ENCODE results near the gene SKI. TPM values are rescaled to one million over a fixed set of nuclear protein-coding genes. Genes with fewer than 3 reads are reported as not detected.

The SKI gene
- total RNA-seq, 2 donors from 2014 or later: 31.0 to 36.1 TPM

DNA sequence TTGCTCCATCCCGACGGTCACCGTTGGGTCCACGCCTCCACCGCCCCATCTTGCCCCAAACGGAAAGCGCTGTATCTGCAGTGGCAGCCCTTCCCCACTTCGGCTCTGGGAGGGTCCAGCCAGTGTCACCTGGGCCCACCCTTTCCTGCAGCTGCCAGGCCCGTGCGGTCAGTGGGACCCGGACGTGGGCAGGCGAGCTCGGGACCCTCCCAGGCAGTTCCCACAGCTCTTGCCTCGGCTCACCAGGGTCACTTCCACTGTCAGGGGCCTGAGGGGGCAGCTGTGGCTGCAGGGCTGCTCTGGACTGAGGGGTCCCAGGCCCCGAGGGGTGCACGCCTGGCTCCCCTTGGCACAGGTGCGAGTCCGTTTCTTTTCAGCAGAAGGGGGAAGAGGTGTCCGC is 80.7 kb downstream of the SKI start:
- DNase-seq: no peak
- Histone ChIP-seq H3K27me3 (no peaks in the 10 kb centered on the region), H3K4me1 (peaks cover 7% of the 10 kb centered on the region), H3K9ac (ENCODE audit: low read depth in 2 of 2, low read length in 2 of 2) (no peak overlapping the region), H3K36me3 (peaks cover 5% of the 10 kb centered on the region), H3K9me3 (no peaks in the 10 kb centered on the region), H3K4me3 (no peak overlapping the region), H3K27ac (no peak overlapping the region)
- TF ChIP-seq, protein P1, sequence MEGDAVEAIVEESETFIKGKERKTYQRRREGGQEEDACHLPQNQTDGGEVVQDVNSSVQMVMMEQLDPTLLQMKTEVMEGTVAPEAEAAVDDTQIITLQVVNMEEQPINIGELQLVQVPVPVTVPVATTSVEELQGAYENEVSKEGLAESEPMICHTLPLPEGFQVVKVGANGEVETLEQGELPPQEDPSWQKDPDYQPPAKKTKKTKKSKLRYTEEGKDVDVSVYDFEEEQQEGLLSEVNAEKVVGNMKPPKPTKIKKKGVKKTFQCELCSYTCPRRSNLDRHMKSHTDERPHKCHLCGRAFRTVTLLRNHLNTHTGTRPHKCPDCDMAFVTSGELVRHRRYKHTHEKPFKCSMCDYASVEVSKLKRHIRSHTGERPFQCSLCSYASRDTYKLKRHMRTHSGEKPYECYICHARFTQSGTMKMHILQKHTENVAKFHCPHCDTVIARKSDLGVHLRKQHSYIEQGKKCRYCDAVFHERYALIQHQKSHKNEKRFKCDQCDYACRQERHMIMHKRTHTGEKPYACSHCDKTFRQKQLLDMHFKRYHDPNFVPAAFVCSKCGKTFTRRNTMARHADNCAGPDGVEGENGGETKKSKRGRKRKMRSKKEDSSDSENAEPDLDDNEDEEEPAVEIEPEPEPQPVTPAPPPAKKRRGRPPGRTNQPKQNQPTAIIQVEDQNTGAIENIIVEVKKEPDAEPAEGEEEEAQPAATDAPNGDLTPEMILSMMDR (IDR thresholded peaks at IDR 0.05): no peak
- intact Hi-C loops (cut with DNase I): no loop called here

DNA sequence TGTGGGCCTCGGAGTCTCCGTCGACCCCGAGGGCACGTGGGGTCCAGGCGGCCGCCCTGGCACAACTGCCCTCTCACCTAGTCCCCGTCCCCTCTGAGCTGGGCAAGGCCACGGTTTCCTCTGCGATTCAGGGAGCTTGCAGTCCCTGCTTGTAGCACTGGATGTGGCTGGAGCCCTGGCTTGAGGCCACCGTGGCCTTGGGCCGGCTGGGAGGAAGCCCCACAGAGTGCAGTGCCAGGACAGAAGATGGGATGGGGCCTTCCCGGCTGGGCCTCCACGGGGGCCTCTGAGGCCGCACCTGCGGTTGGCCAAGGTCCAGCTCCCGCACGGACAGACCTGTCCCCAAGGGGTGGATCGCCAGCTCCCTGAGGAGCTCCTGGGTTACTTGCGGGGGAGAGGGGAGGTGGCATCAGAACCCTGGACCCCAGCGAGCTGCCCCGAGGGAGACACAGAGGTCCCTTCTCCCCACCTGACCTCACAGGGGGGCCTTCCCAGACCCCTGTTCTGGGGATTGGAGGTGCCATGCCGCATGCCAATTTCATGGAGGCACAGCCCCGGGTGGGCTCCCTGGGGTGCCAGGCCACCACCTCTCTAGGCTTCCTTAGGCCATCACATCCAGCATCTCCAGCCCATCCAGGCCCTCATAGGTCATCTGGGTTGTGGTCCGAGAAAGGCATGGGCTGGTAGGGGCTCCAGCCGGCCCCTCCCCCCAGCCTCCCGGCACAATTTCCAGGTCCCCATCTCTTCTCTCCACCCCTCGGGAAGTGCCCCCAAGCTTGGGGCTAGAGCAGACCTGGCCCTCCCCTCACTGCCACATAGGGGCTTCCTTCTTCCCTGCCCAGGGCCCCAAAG is 82.4 kb downstream of the SKI start:
- H3K27me3 ChIP-seq: peaks cover 4% of the 10 kb centered on the region
- intact Hi-C loops (cut with DNase I): no loop called here
- no peak overlapping the region for H3K27ac ChIP-seq
- no peaks in the 10 kb centered on the region for H3K9me3 ChIP-seq
- H3K4me1 ChIP-seq: peaks cover 7% of the 10 kb centered on the region
- H3K9ac ChIP-seq (ENCODE audit: low read depth in 2 of 2, low read length in 2 of 2): peak overlapping the region in 1 of 2 donors; percentile 43
- DNase-seq: no peak
- TF ChIP-seq, protein P1 (IDR thresholded peaks at IDR 0.05): no peak
- peaks cover 5% of the 10 kb centered on the region for H3K36me3 ChIP-seq
- H3K4me3 ChIP-seq: no peak overlapping the region

DNA sequence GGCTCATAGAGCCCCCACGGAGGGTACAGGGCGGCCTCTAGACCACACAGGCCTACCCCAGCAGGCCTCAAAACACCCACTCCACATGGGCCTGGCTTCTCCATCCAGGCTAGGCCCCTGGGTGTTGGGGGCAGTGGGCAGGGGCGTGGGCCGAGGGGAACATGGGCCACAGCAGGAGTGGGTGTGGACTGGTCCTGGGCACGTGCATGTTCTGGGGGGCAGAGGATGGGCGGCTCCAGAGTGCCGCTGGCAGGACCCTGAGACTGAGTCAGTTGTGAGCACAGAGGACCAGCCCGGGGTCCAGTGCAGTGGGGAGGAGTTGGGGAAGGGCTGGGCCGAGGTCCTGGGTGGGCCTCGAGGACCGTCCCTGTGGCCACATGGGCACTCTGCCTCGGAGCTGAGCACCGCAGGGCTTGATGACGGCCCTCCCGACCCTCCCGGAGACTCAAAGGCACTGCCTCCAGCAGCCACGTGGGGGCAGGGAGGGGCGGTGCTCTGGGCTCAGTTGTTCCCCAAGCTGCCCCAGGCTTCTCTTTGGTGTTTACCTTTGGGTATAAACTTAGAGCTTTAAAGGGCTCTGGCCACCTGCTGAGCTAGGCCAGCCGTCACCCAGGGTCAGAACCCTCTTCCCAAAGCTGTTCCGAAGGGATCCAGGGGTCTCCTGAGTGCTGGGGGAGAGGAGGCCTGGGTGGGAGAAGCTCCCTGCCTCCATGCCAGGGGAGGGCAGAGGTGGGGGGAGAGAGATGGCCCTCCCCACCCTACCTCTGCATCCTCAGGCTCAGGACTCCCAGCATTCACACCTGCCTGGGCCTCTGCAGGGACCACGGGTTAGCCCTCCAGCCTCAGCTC is 83.3 kb downstream of the SKI start:
- no peak overlapping the region for H3K27ac ChIP-seq
- peak; percentile 67 for DNase-seq
- peaks cover 5% of the 10 kb centered on the region for H3K36me3 ChIP-seq
- TF ChIP-seq, protein P1 (IDR thresholded peaks at IDR 0.05): peak; percentile 19
- H3K9me3 ChIP-seq: no peaks in the 10 kb centered on the region
- peak overlapping the region; percentile 4 to 43 for H3K9ac ChIP-seq (ENCODE audit: low read depth in 2 of 2, low read length in 2 of 2)
- intact Hi-C loops (cut with DNase I): no loop called here
- peaks cover 4% of the 10 kb centered on the region for H3K27me3 ChIP-seq
- H3K4me1 ChIP-seq: peaks cover 7% of the 10 kb centered on the region
- no peak overlapping the region for H3K4me3 ChIP-seq

DNA sequence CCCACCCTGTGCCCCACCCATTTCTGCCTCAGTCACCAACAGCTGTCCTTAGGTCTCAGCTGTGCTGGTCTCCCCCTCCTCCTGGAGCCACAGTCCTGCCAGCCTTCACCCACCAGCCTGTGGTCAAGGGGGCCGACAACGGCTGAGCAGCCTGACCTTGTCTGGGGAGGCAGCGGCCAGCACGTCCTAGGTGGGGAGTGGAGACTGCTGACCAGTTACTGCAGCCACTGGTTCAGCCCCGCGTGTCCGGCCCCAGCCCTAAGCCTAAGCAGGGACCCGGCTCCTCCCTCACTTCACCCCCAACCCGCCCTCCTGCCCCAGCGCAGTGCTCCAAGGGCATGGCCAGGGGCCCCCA is 84.0 kb downstream of the SKI start:
- peaks cover 7% of the 10 kb centered on the region for H3K4me1 ChIP-seq
- DNase-seq: no peak
- TF ChIP-seq, protein P1 (IDR thresholded peaks at IDR 0.05): no peak
- H3K4me3 ChIP-seq: no peak overlapping the region
- H3K27me3 ChIP-seq: peaks cover 4% of the 10 kb centered on the region
- peaks cover 5% of the 10 kb centered on the region for H3K36me3 ChIP-seq
- H3K9me3 ChIP-seq: no peaks in the 10 kb centered on the region
- no peak overlapping the region for H3K9ac ChIP-seq (ENCODE audit: low read depth in 2 of 2, low read length in 2 of 2)
- no peak overlapping the region for H3K27ac ChIP-seq
- intact Hi-C loops (cut with DNase I): no loop called here

DNA sequence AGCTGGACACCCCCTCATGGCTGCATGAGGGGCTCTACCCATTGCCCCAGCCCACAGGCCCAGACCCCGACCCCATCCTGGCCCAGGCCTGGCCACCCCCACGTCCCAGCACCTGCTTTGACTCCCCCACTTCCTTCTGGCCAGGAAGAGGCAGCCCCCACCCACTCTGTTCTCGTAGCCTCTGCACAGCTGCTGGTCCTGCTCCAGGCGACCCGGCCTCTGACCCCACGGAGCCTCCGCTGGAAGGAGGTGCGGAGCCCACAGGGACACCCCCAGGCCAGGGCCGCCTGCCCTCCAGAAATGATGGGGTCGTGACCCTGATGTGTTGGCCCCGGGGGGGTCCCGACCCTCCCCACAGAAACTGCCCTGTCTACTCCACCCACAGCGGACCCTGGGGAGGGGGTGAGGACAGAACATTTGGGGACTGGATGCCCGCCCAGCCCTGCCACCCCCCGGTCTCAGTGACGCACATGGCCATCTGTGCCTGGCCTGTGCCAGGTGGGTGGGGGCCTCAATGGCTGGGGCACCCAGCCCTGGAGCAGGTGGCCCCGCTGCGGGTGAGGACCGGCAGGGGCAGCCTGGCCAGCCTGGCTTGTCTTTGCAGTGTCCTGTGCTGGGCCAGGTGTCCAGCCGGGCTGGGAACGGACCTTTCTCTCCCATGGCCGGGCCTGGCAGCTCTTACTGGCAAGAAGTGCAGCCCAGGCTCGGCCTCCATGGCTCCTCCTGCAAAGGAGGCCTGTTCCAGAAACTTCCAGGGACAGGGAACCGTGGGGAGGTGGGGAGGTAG is 84.6 kb downstream of the SKI start:
- Histone ChIP-seq H3K9ac (ENCODE audit: low read depth in 2 of 2, low read length in 2 of 2) (peak overlapping the region in 1 of 2 donors; percentile 24), H3K9me3 (no peaks in the 10 kb centered on the region), H3K27me3 (peaks cover 4% of the 10 kb centered on the region), H3K4me3 (no peak overlapping the region), H3K36me3 (peaks cover 4% of the 10 kb centered on the region), H3K4me1 (peaks cover 7% of the 10 kb centered on the region), H3K27ac (peak overlapping the region; percentile 78)
- intact Hi-C loops (cut with DNase I): no loop called here
- no peak for DNase-seq
- TF ChIP-seq, protein P1 (IDR thresholded peaks at IDR 0.05): no peak
